C4-2B (cell line): ENCODE data around the gene MMP15.
A peak's percentile ranks its signal among the peaks of the same experiment; 100 is the strongest.
"Not testable (repeated sequence)": the region's sequence is repeated elsewhere in the genome, so short reads cannot be mapped to it uniquely, and the experiment has no call there.

Experiments
- H3K27ac ChIP-seq: fragments of 450-650 bp; 2 replicates; pipeline ENCODE4 v1.5.1; 2017
- ZFX ChIP-seq: fragments of 450-650 bp; IDR thresholded peaks from 2 replicates; pipeline ENCODE4 v1.6.1; 2017
- TF ChIP-seq, protein P1 (sequence below): fragments of 450-650 bp; conservative IDR thresholded peaks from 2 replicates; pipeline ENCODE4 v1.5.1; 2017; ENCODE audit warnings: mild to moderate bottlenecking

Gene MMP15

DNA sequence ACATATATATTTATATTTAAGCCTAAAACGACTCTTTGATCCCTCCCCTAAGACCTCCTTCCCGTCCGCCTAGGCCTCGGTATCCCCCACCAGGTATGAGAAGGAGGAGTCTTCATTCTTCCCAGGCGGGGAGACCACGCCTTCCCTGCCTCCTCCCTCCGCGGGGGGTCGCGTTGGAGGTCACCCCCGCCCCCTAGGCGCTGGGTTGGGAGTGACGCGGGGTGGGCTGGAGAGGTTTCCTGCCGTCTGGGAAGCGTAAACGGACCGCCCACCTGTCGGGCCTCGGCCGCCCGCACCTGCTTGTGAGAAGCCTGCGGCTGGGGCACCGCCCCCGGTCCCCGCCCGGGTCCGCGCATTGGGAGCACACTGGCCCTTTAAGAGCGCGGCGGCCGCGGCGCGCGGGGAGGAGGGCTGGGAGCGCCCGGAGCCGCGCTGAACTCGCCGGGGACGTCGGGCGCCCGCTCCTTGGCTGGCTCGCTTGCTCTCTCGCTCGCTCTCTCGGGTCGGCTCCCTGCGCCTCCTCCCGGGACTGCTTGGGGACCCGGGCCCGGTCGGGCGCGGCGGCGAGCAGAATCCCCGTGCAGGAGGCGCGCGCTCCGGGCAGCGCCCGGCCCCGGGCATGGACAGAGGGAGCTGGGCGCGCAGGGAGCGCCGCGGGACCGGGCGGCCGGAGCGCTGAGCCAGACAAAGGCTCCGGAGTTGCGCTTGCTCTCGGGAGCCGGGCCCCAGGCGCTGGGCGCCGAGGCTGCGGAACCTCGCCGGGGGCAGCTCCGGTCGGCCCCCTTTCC is at the start of gene MMP15:
TSS of gene MMP15 (plus strand) at position 404 of the 788 bp plus-strand sequence. CDS start 597 bp downstream, outside the sequence.
- no peak for TF ChIP-seq ZFX
- TF ChIP-seq, protein P1, sequence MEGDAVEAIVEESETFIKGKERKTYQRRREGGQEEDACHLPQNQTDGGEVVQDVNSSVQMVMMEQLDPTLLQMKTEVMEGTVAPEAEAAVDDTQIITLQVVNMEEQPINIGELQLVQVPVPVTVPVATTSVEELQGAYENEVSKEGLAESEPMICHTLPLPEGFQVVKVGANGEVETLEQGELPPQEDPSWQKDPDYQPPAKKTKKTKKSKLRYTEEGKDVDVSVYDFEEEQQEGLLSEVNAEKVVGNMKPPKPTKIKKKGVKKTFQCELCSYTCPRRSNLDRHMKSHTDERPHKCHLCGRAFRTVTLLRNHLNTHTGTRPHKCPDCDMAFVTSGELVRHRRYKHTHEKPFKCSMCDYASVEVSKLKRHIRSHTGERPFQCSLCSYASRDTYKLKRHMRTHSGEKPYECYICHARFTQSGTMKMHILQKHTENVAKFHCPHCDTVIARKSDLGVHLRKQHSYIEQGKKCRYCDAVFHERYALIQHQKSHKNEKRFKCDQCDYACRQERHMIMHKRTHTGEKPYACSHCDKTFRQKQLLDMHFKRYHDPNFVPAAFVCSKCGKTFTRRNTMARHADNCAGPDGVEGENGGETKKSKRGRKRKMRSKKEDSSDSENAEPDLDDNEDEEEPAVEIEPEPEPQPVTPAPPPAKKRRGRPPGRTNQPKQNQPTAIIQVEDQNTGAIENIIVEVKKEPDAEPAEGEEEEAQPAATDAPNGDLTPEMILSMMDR = no peak
- H3K27ac ChIP-seq = peak within 1 kb of the TSS; percentile 98

- TF ChIP-seq, protein P1 = no peak
- no peak for TF ChIP-seq ZFX
- H3K27ac ChIP-seq = no peak overlapping the region
Observed at GRCh38 chr16:57976331-57976796, 49.2 kb upstream of the MMP15 start.

DNA sequence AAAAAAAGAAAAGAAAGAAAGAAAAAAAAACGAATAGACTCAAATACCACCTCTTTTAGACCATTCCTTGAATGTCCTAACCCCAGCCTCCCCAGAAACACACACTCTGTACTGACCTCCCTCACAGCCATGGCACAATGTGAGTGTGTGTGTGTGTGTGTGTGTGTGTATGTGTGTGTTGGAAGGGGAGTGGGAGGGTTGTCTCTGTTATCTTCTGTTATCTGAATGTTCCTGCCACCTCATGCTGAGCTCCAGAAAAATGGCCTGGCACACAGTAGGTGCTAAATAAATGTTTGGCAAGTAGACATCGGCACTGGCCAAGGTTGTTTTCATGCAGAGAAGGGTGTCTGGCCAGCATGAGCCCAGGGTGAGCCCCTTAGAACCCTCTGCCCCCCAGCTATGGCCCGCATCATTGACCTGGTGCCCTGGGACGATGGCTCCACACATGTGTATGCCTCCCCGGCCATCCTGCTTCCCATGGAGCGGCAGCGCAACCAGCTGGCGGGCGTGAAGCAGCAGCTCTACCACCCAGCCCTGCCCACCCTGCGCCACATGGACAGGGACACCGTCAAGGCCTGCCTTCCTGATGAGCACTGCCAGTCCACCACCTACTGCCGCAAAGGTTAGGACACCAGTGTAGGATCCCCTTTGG is 48.0 kb upstream of the MMP15 start:
- no peak for TF ChIP-seq ZFX
- TF ChIP-seq, protein P1 = no peak
- no peak overlapping the region for H3K27ac ChIP-seq

DNA sequence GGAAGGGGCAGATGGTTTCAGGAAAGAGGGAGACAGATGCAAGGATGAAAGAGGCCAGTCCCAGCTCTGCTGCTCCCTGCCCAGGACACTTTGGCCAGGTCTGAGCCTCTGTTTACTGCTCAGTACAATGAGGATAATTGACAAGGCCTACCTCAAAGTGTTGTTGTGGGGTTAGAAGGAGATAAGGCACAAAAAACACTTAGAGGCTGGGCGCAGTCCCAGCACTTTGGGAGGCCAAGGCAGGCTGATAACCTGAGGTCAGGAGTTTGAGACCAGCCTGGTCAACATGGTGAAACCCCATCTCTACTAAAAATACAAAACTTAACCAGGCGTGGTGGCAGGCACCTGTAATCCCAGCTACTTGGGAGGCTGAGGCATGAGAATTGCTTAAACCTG is 47.5 kb upstream of the MMP15 start:
- H3K27ac ChIP-seq = not testable (repeated sequence)

- no peak overlapping the region for H3K27ac ChIP-seq
- TF ChIP-seq, protein P1 = no peak
- TF ChIP-seq ZFX = no peak
Observed at GRCh38 chr16:57979006-57979585, 46.5 kb upstream of the MMP15 start.

- no peak overlapping the region for H3K27ac ChIP-seq
- TF ChIP-seq, protein P1 = no peak
Observed at GRCh38 chr16:57981636-57982035, 43.9 kb upstream of the MMP15 start.

GRCh38 chr16:57982385-57982784 is 43.2 kb upstream of the MMP15 start:
- no peak overlapping the region for H3K27ac ChIP-seq
- no peak for TF ChIP-seq ZFX

DNA sequence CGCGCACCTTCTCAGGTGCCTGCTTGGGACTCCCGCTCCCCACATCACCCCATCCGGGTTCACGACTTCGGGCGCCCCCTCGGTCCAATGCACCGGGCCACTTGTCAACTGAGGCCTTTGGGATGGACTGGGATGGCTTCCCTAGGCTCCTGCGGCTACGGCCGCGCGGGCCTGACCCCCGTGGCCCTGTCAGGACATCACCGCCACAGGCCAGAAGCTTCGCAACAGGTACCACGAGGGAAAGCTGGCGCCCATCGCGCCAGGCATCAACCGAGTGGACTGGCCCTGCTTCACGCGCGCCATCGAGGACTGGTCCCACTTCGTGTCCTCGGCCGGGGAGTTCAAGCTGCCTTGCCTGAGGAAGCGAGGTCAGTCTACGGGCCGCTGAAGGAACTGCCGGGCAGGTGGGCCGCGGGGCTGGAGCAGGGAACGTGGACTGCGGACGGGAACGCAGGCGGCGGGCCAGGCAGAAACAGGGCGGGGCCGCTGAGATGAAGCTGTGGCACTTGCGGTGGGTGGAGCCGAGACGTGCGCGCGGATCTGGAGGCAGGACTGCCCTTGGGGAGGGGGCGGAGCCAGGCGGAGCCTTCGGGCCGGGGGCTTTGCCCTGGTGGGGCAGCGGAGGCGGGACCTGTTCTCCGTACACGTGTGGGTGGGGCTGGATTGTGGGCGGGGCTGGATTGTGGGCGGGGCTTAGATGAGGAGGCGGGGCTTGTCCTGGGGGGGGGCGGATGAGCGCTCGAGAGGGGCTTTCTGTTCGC is 40.9 kb upstream of the MMP15 start:
- no peak overlapping the region for H3K27ac ChIP-seq
- no peak for TF ChIP-seq ZFX
- TF ChIP-seq, protein P1 = no peak
